Activated T-cell treated with anti-CD3 and anti-CD28 coated beads for 48 hours (primary cell): Measurements from ENCODE around the gene LRIG3.
"Not testable (repeated sequence)": the region's sequence is repeated elsewhere in the genome, so short reads cannot be mapped to it uniquely, and the experiment has no call there.

ENCODE experiments used
- DNase-seq: peaks from one replicate; pipeline ENCODE4 v3.0.0-alpha.2; 2020; ENCODE audit warnings: low read depth

LRIG3 gene

GRCh38 chr12:58905422-58905821 is 14.9 kb downstream of the LRIG3 start:
- no peak for DNase-seq

- not testable (repeated sequence) for DNase-seq
These were observed 17.6 kb downstream of the LRIG3 start for GRCh38 chr12:58902726-58903125.

GRCh38 chr12:58901664-58902063 is 18.6 kb downstream of the LRIG3 start:
- DNase-seq, result no peak

GRCh38 chr12:58897969-58898368 is 22.3 kb downstream of the LRIG3 start:
- DNase-seq, result no peak

- DNase-seq, result no peak
These were observed 24.0 kb downstream of the LRIG3 start for GRCh38 chr12:58896278-58896677.

GRCh38 chr12:58895053-58895452 is 25.3 kb downstream of the LRIG3 start:
- no peak for DNase-seq

- DNase-seq, result no peak
These were observed 26.3 kb downstream of the LRIG3 start for GRCh38 chr12:58894040-58894439.

- no peak for DNase-seq
These were observed 26.8 kb downstream of the LRIG3 start for GRCh38 chr12:58893495-58893894.

GRCh38 chr12:58889557-58889956 is 30.7 kb downstream of the LRIG3 start:
- DNase-seq, result no peak

- DNase-seq, result no peak
These were observed 32.0 kb downstream of the LRIG3 start for GRCh38 chr12:58888131-58888783.

GRCh38 chr12:58887068-58887467 is 33.2 kb downstream of the LRIG3 start:
- no peak for DNase-seq

GRCh38 chr12:58886474-58886873 is 33.8 kb downstream of the LRIG3 start:
- no peak for DNase-seq

- DNase-seq, result no peak
These were observed 35.4 kb downstream of the LRIG3 start for GRCh38 chr12:58884916-58885315.

GRCh38 chr12:58883576-58884334 is 36.5 kb downstream of the LRIG3 start:
- no peak for DNase-seq

GRCh38 chr12:58882826-58883225 is 37.5 kb downstream of the LRIG3 start:
- no peak for DNase-seq

- no peak for DNase-seq
These were observed 38.5 kb downstream of the LRIG3 start for GRCh38 chr12:58881816-58882215.

GRCh38 chr12:58880639-58881038 is 39.7 kb downstream of the LRIG3 start:
- no peak for DNase-seq

- DNase-seq, result no peak
These were observed 43.0 kb downstream of the LRIG3 start for GRCh38 chr12:58877243-58877743.

- DNase-seq, result no peak
These were observed 46.8 kb downstream of the LRIG3 start for GRCh38 chr12:58873496-58873895.

- DNase-seq, result no peak
These were observed 48.7 kb downstream of the LRIG3 start for GRCh38 chr12:58871556-58871955.

GRCh38 chr12:58870595-58870994 is 49.7 kb downstream of the LRIG3 start:
- no peak for DNase-seq

GRCh38 chr12:58860788-58861240 is 59.5 kb downstream of the LRIG3 start:
- no peak for DNase-seq

GRCh38 chr12:58860056-58860787 is 60.1 kb downstream of the LRIG3 start:
- DNase-seq, result no peak
